ENCODE measurements around the gene TNNC1. TPM values are rescaled to one million over a fixed set of nuclear protein-coding genes. Genes with fewer than 3 reads are reported as not detected.

Gene TNNC1
- total and polyA plus RNA-seq, 3 donors from 2014 or later = 11.3 to 91.7 (median 23.2) TPM

DNA sequence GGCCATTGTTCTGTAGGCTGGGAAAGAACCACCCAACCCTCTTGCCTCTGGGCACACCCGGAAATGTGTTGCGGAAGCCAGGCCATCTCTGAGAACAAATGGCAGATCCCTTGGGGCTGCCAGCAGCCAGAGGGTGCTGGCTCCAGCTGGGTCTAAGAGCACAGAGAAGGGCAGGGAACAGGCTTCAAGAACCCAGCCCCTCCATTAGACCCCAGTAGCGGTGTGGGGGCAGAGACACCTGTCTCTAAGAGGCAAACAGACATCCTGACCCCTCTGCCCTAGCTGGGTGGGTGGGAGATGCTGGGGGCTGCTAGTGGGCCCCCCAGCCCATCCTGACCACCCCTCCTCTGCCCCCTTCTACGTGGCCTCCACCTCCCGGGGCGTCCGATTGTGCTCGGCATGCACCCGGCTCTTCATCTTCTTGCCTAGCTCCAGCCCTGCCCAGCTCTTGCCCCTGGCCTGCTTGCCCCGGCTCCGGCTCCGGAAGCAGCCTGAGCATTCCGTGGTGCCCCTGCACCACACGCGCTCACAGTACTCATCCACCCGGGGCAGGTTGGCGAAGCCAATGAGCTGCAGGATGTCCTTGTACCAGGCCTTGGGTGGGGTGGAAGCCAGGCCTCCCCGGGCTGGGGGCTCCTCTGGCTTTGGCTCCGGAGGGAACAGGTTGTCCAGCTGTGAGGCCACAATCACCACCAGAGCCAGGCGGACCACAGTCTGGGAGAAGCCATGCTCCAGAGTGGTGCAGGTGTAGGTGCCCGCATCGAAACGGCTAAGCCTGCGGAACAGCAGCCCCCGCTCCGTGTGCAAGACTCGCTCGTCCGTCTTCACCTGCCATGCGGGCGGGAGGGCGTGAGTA lies 18.4 kb downstream of the TNNC1 start:
- H3K27ac ChIP-seq = no peak overlapping the region
- TF ChIP-seq POLR2A (IDR thresholded peaks at IDR 0.05) (no peak), CTCF (IDR thresholded peaks at IDR 0.05) (no peak)
- H3K9me3 ChIP-seq = no peaks in the 10 kb centered on the region
- H3K4me3 ChIP-seq = no peak overlapping the region
- H3K4me1 ChIP-seq = peaks cover 16% of the 10 kb centered on the region
- no peaks in the 10 kb centered on the region for H3K27me3 ChIP-seq
- no peak for DNase-seq
- no peaks in the 10 kb centered on the region for H3K36me3 ChIP-seq (ENCODE audit: low read depth, missing control alignments)
- intact Hi-C loops (cut with DNase I; ENCODE audit: low total_unique reads) = no loop called here
- 96 to 98% methylated on average over 19 to 32 of the region's 32 CpGs for WGBS, 2 donors

GRCh38 chr3:52434491-52435115 lies 19.2 kb downstream of the TNNC1 start:
- intact Hi-C loops (cut with DNase I; ENCODE audit: low total_unique reads) = no loop called here
- H3K36me3 ChIP-seq (ENCODE audit: low read depth, missing control alignments) = no peaks in the 10 kb centered on the region
- H3K27ac ChIP-seq = no peak overlapping the region
- H3K4me3 ChIP-seq = no peak overlapping the region
- H3K4me1 ChIP-seq = peaks cover 16% of the 10 kb centered on the region
- DNase-seq = no peak
- no peaks in the 10 kb centered on the region for H3K27me3 ChIP-seq
- TF ChIP-seq CTCF (IDR thresholded peaks at IDR 0.05) = no peak
- TF ChIP-seq POLR2A (IDR thresholded peaks at IDR 0.05) = no peak
- no peaks in the 10 kb centered on the region for H3K9me3 ChIP-seq
- WGBS, 2 donors = 86 to 96% methylated on average over 2 to 9 of the region's 9 CpGs

DNA sequence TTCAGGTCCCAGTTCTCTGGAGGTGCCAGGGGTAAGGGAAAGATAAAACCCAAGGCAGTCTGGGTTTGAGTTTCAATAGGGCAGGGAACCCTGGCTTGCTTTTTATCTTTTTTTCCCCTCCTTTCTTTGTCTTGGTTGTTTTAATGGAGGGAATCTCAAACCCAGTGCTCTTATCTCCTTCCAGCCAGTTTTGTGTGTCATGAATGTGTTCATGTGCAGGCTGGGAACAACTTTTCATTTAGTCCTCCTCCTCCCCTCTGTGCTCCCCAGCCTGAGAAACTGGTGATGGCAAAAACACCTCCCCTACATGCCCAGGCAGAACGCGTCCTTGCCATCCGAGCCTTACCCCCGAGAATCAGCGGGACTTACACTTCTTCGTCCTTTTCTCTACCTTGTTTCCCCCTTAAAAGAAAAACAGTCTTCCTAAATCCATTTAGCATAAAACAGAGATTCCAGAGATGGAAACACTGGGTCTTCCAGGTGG lies 19.8 kb downstream of the TNNC1 start:
- no peak for TF ChIP-seq POLR2A (IDR thresholded peaks at IDR 0.05)
- no peak for TF ChIP-seq CTCF (IDR thresholded peaks at IDR 0.05)
- H3K4me3 ChIP-seq = no peak overlapping the region
- peaks cover 16% of the 10 kb centered on the region for H3K4me1 ChIP-seq
- no peaks in the 10 kb centered on the region for H3K9me3 ChIP-seq
- DNase-seq = no peak
- H3K36me3 ChIP-seq (ENCODE audit: low read depth, missing control alignments) = no peaks in the 10 kb centered on the region
- intact Hi-C loops (cut with DNase I; ENCODE audit: low total_unique reads) = no loop called here
- 79 to 90% methylated on average over 6 of the region's 6 CpGs for WGBS, 2 donors
- no peaks in the 10 kb centered on the region for H3K27me3 ChIP-seq
- H3K27ac ChIP-seq = peak overlapping the region; percentile 48 to 50

- Histone ChIP-seq H3K36me3 (ENCODE audit: low read depth, missing control alignments) (no peaks in the 10 kb centered on the region), H3K27ac (peak overlapping the region; percentile 48 to 50), H3K27me3 (no peaks in the 10 kb centered on the region), H3K4me1 (peaks cover 20% of the 10 kb centered on the region), H3K9me3 (no peaks in the 10 kb centered on the region), H3K4me3 (no peak overlapping the region)
- WGBS, 2 donors = 42 to 60% methylated on average over 10 of the region's 10 CpGs
- no peak for TF ChIP-seq POLR2A (IDR thresholded peaks at IDR 0.05)
- no peak for TF ChIP-seq CTCF (IDR thresholded peaks at IDR 0.05)
- no peak for DNase-seq
- intact Hi-C loops (cut with DNase I; ENCODE audit: low total_unique reads) = no loop called here
Measured at GRCh38 chr3:52433328-52433995, 20.4 kb downstream of the TNNC1 start.

All from testis (tissue), 3 donors.